Retina (tissue), 1 donor: ENCODE results near the gene GPC6.
A peak's percentile ranks its signal among the peaks of the same experiment; 100 is the strongest.

Experiments used
- DNase-seq: peaks from one replicate; pipeline ENCODE4 v3.0.0-alpha.2; 2016

The GPC6 gene

GRCh38 chr13:93621966-93622365, 395.4 kb downstream of the GPC6 start:
- DNase-seq, result no peak

GRCh38 chr13:93624311-93624777, 397.7 kb downstream of the GPC6 start:
- DNase-seq, result no peak

GRCh38 chr13:93625536-93625935, 398.9 kb downstream of the GPC6 start:
- no peak for DNase-seq

GRCh38 chr13:93628136-93628797, 401.7 kb downstream of the GPC6 start:
- DNase-seq, result no peak

GRCh38 chr13:93635616-93636032, 409.0 kb downstream of the GPC6 start:
- DNase-seq, result no peak

- DNase-seq, result no peak
Observed at GRCh38 chr13:93637852-93638251, 411.2 kb downstream of the GPC6 start.

GRCh38 chr13:93640452-93640851, 413.8 kb downstream of the GPC6 start:
- no peak for DNase-seq

- DNase-seq, result no peak
Observed at GRCh38 chr13:93646245-93646644, 419.6 kb downstream of the GPC6 start.

GRCh38 chr13:93649496-93649895, 422.9 kb downstream of the GPC6 start:
- DNase-seq, result no peak

GRCh38 chr13:93653776-93654175, 427.2 kb downstream of the GPC6 start:
- no peak for DNase-seq

GRCh38 chr13:93655154-93655553, 428.5 kb downstream of the GPC6 start:
- DNase-seq, result no peak

GRCh38 chr13:93660391-93661063, 433.9 kb downstream of the GPC6 start:
- no peak for DNase-seq

- DNase-seq, result no peak
Observed at GRCh38 chr13:93670866-93671265, 444.3 kb downstream of the GPC6 start.

GRCh38 chr13:93672996-93673395, 446.4 kb downstream of the GPC6 start:
- no peak for DNase-seq

- DNase-seq, result no peak
Observed at GRCh38 chr13:93673885-93674284, 447.3 kb downstream of the GPC6 start.

GRCh38 chr13:93674337-93674755, 447.7 kb downstream of the GPC6 start:
- no peak for DNase-seq

- no peak for DNase-seq
Observed at GRCh38 chr13:93680329-93680728, 453.7 kb downstream of the GPC6 start.

GRCh38 chr13:93685900-93686299, 459.3 kb downstream of the GPC6 start:
- no peak for DNase-seq

GRCh38 chr13:93686399-93686798, 459.8 kb downstream of the GPC6 start:
- no peak for DNase-seq

- no peak for DNase-seq
Observed at GRCh38 chr13:93687261-93687660, 460.7 kb downstream of the GPC6 start.

- DNase-seq, result no peak
Observed at GRCh38 chr13:93689333-93689732, 462.7 kb downstream of the GPC6 start.

GRCh38 chr13:93690139-93690538, 463.5 kb downstream of the GPC6 start:
- no peak for DNase-seq

GRCh38 chr13:93698016-93698613, 471.5 kb downstream of the GPC6 start:
- DNase-seq, result peak; percentile 53

- no peak for DNase-seq
Observed at GRCh38 chr13:93700115-93700514, 473.5 kb downstream of the GPC6 start.
